ENCODE results near the gene EXD3.

DNA sequence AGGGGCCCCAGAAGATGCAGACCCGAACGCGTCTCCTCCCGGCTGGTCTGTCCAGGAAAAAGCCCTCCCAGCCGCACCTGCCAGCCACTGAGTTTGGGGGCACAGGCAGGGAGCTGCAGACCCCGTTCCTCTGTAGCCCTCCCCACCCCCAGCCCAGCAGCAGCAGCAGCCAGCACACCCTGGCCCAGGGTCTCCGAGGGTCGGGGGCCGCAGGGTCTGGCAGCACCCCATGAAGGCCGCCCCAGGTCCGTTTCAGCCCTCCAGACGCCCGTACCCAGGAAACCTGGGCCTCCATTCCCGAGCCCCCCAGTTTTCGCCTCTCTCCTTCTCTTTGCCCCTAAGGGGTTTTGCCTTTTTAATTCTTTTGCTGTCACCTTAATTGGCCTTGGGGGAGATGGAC is 19.7 kb downstream of the EXD3 start:
- no peak for TF ChIP-seq POLR2A (IDR thresholded peaks at IDR 0.05)
- TF ChIP-seq, protein P1, sequence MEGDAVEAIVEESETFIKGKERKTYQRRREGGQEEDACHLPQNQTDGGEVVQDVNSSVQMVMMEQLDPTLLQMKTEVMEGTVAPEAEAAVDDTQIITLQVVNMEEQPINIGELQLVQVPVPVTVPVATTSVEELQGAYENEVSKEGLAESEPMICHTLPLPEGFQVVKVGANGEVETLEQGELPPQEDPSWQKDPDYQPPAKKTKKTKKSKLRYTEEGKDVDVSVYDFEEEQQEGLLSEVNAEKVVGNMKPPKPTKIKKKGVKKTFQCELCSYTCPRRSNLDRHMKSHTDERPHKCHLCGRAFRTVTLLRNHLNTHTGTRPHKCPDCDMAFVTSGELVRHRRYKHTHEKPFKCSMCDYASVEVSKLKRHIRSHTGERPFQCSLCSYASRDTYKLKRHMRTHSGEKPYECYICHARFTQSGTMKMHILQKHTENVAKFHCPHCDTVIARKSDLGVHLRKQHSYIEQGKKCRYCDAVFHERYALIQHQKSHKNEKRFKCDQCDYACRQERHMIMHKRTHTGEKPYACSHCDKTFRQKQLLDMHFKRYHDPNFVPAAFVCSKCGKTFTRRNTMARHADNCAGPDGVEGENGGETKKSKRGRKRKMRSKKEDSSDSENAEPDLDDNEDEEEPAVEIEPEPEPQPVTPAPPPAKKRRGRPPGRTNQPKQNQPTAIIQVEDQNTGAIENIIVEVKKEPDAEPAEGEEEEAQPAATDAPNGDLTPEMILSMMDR (IDR thresholded peaks at IDR 0.05), result no peak
